ENCODE data around the gene ITFG2. TPM values are rescaled to one million over a fixed set of nuclear protein-coding genes. Genes with fewer than 3 reads are reported as not detected.

ITFG2 gene
- total and polyA plus RNA-seq, 2 of the 13 experiments (the other 11 are each of a cell fraction or from before 2014, with no cell fraction given), result 14.8 to 15.5 TPM

GRCh38 chr12:2795291-2796186 is 16.9 kb upstream of the ITFG2 start (continued):
- TF ChIP-seq ZNF687 (CRISPR knock-in tag; IDR thresholded peaks at IDR 0.05) (peak; percentile 70), ZSCAN21 (CRISPR knock-in tag; IDR thresholded peaks at IDR 0.05; ENCODE audit: borderline replicate concordance) (peak; percentile 59; the same call in 1 of the 2 replicates), ZHX2 (IDR thresholded peaks at IDR 0.05; ENCODE audit: low read depth) (no peak), ZHX2 (CRISPR knock-in tag; IDR thresholded peaks at IDR 0.05; ENCODE audit: borderline replicate concordance) (0 out of 2 replicates have a peak, but pooled peaks have one; percentile 29), KMT2A (CRISPR knock-in tag; IDR thresholded peaks at IDR 0.05) (no peak), FOXA3 (CRISPR knock-in tag; IDR thresholded peaks at IDR 0.05) (no peak), ZNF704 (CRISPR knock-in tag; IDR thresholded peaks at IDR 0.05; ENCODE audit: borderline replicate concordance) (0 out of 2 replicates have a peak, but pooled peaks have one; percentile 45), RBM39 (IDR thresholded peaks at IDR 0.05; ENCODE audit: low read depth, low read length, poor library complexity, severe bottlenecking) (peak; percentile 67), ZNF672 (CRISPR knock-in tag; IDR thresholded peaks at IDR 0.05) (no peak), NRL (CRISPR knock-in tag; IDR thresholded peaks at IDR 0.05; ENCODE audit: borderline replicate concordance) (peak; percentile 66; the same call in 1 of the 2 replicates), ZFP82 (CRISPR knock-in tag; IDR thresholded peaks at IDR 0.05; ENCODE audit: borderline replicate concordance) (peak; percentile 61; the same call in 1 of the 2 replicates), FOSL2 (CRISPR knock-in tag; IDR thresholded peaks at IDR 0.05) (no peak), PATZ1 (CRISPR knock-in tag; IDR thresholded peaks at IDR 0.05) (peak; percentile 89), HOXA3 (CRISPR knock-in tag; IDR thresholded peaks at IDR 0.05) (peak; percentile 44; the same call in 1 of the 2 replicates)
